Mesodermal cell (in vitro differentiated cells): Measurements from ENCODE around the gene SLC66A2.

Experiments used
- H3K27ac ChIP-seq: 2 replicates; pipeline ENCODE4 v1.7.0; 2013; ENCODE audit warnings: mild to moderate bottlenecking, low read depth, low read length, moderate library complexity; ENCODE audit not compliant: severe bottlenecking
- H3K36me3 ChIP-seq: 2 replicates; pipeline ENCODE4 v1.7.1; 2013; ENCODE audit warnings: mild to moderate bottlenecking, low read length, moderate library complexity; ENCODE audit not compliant: control insufficient read depth, insufficient read depth
- H3K4me1 ChIP-seq: one replicate; pipeline ENCODE4 v1.7.1; 2013; ENCODE audit warnings: mild to moderate bottlenecking, low read length; ENCODE audit not compliant: insufficient read depth, control insufficient read depth, poor library complexity, severe bottlenecking
- H3K4me3 ChIP-seq: 2 replicates; pipeline ENCODE4 v1.7.0; 2013; ENCODE audit warnings: low read length, control low read depth, mild to moderate bottlenecking; ENCODE audit not compliant: insufficient read depth, poor library complexity, severe bottlenecking; ENCODE audit errors: extremely low read depth
- H3K9me3 ChIP-seq: 2 replicates; pipeline ENCODE4 v1.7.1; 2013; ENCODE audit warnings: mild to moderate bottlenecking, low read length, moderate library complexity; ENCODE audit not compliant: control insufficient read depth
- WGBS, 2 experiments: methylation state at CpG; one replicate each; pipeline ENCODE4 v1.1.5; 2013; ENCODE audit warnings: missing lambda C conversion rate in 2 of 2; ENCODE audit not compliant: insufficient coverage in 2 of 2; 5-methylcytosine and 5-hydroxymethylcytosine counted together

SLC66A2 gene

DNA sequence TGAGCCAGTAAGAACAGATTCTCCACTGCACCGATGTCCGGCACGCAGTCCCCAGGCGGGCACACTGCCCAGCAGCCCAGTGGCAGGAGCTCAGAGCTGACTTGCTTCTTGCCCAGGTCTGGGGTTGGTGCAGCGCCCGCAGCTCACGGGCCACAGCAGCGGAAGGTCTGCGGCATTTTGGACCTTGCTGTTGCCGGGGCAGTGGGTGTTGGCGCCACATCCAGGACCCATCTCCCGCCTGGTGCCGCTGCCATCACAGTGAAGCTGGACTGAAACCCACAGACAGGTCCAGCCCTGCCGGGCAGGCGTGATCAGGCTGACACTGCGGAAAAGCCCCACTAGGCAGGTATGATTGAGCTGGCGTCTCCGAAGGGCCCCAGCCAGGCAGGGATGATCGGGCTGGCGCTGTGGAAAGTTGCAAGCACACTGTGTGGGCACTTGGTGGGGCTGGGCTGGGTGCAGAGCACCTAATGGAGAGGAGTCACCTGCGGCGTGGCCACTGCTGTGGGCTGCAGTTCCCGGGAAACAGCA lies 75.5 kb downstream of the SLC66A2 start:
- H3K4me1 ChIP-seq: no peaks in the 10 kb centered on the region
- H3K27ac ChIP-seq: no peak overlapping the region
- no peak overlapping the region for H3K4me3 ChIP-seq
- H3K36me3 ChIP-seq: no peaks in the 10 kb centered on the region
- 80 to 81% methylated on average over 23 of the region's 23 CpGs for WGBS, 2 experiments
- no peaks in the 10 kb centered on the region for H3K9me3 ChIP-seq

DNA sequence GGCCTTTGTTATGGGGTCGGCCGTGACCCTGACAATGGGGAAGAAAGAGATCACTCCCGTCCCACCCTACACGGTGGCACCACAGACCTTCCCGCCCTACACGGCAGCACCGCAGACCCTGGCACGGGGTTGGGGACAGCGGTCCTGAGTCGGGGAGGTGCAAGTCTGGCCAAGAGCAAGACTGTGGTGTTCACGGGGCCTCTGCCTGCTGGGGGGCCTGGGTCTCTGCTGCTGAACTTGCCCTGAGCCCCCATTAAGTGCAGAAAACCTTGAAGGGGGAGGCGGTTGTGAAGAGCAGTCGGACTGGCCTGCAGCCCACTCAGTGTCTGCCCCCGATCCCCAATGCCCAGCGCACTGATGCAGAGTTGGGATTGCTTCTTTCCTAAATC lies 75.9 kb downstream of the SLC66A2 start:
- WGBS, 2 experiments: 76 to 91% methylated on average over 15 of the region's 15 CpGs
- H3K9me3 ChIP-seq: no peaks in the 10 kb centered on the region
- H3K4me1 ChIP-seq: no peaks in the 10 kb centered on the region
- no peaks in the 10 kb centered on the region for H3K36me3 ChIP-seq
- H3K27ac ChIP-seq: no peak overlapping the region
- H3K4me3 ChIP-seq: no peak overlapping the region

DNA sequence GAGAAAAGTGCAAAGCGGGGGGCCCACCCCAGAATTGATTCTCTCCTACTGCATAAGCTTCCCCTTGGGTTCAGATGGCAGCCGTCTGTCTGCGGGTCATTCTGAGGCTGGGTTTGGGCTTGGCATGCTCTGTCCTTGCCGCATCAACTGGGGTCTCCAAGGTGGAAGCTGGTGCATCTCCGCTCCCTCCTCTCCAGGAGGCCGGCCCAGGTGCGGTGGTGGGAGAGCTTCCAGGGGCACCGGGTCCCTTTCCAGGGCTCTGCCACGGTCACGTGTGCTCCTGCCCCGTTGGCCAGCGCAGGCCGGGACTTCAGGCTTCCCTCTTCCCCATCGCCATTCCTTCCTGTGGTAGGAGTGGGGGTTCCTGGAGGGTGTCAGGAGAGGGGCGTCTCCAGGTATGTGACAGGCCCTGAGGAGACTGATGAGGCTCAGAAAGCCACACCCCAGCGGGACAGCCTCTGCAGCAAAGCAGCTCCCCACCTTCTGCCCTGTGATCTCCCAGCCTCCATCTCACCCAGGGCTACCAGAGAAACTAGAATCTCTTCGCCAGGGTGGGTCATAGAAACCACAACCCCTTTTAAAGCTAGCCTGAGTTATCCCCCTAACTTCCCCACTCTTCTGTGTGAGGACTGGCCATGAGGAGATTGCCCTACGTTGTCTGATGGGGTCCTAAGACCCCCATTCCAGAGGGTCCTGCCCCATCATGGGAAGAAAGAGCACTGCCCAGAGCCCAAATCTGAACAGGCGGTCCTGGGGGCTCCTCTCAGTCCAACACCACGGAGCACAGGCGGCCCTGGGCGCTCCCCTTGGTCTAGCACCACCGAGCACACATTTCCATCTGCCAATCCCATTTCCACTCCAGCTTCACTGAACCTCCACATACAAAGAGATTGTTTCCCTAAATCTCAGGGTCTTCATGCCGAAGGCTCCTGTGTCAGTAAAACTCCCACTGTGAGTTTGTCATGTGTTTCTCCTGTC lies 76.6 kb downstream of the SLC66A2 start:
- Histone ChIP-seq H3K27ac (no peak overlapping the region), H3K4me3 (no peak overlapping the region), H3K4me1 (no peaks in the 10 kb centered on the region), H3K9me3 (no peaks in the 10 kb centered on the region), H3K36me3 (no peaks in the 10 kb centered on the region)
- 87 to 88% methylated on average over 11 to 20 of the region's 24 CpGs for WGBS, 2 experiments

DNA sequence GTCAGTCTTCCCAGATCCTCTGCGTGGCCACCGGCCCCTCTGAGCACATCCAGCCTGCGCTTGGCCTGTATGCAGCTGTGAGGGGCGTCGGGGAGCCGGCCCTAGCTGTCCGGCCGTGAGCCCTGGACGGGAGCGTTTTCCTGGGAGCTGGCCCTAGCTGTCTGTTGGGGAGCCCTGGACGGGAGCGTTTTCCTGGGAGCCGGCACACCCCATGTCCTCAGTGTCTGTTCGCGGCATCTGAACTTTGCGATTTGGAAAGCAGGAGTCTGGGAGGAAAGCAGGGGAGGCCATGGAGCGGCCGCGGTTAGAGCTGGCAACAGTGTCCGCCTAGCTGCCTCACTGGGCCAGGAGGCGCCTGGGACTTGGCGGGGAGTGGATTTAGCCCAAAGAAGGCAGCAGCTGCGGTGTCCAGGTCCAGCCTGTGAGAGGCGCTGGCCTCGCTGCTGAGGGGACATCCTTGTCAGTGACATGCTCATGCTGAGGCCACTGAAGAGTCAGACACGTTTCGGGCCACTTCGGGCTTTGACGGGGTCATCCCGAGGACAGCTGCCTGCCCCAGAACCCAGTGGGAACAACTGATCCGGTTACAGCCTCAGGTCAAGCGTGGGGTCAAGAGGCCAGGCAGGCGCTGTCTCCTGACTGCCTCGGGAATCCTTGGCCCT lies 77.9 kb downstream of the SLC66A2 start:
- WGBS, 2 experiments: 82 to 83% methylated on average over 32 to 33 of the region's 34 CpGs
- Histone ChIP-seq H3K36me3 (no peaks in the 10 kb centered on the region), H3K4me3 (no peak overlapping the region), H3K9me3 (no peaks in the 10 kb centered on the region), H3K27ac (no peak overlapping the region), H3K4me1 (no peaks in the 10 kb centered on the region)

DNA sequence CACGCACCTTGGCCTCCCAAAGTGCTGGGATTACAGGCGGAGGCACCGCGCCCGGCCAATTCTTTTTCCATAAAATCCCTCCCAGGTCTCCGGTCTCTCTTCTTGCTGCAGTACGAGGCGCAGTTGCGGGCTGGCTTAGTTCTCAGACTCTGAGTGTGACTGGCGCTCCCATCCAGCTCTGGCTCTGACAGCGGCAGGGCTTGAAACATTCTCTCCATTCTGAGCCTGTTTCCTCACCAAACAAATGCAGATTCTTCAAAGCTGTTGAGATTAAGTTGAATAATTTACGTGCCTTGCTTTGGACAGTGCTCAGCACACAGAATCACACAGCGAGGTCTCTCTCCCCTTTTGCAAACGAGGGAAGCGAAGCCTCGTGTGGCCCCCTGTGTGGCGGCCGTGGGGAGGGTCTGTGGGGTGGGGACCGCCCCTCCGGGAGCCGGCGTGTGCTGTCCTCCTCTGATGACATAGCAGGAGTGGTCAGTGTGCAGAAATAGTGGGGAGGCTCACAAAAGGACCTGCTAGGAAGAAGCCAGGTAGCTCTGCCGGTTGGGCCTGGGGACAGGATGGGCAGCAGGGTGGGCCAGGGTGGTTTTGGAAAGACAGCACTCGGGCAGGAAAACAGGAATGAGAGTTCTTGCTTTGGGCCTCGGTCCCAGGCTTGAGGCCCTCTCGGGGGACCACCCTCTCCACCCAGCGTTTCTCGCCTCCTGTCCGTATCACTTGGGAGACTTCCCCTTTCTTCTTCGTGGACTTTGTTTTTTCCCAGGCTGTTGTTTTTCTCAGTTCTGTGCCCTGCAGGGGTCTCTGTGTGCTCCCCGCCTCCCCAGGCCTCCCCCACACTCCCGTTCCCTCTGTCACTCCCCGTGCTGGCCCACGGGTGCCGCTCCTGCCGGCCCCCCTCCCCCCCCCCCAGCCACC lies 78.7 kb downstream of the SLC66A2 start:
- H3K4me3 ChIP-seq: no peak overlapping the region
- WGBS, 2 experiments: 69 to 76% methylated on average over 23 to 25 of the region's 36 CpGs
- H3K27ac ChIP-seq: no peak overlapping the region
- H3K4me1 ChIP-seq: no peaks in the 10 kb centered on the region
- no peaks in the 10 kb centered on the region for H3K36me3 ChIP-seq
- H3K9me3 ChIP-seq: no peaks in the 10 kb centered on the region

DNA sequence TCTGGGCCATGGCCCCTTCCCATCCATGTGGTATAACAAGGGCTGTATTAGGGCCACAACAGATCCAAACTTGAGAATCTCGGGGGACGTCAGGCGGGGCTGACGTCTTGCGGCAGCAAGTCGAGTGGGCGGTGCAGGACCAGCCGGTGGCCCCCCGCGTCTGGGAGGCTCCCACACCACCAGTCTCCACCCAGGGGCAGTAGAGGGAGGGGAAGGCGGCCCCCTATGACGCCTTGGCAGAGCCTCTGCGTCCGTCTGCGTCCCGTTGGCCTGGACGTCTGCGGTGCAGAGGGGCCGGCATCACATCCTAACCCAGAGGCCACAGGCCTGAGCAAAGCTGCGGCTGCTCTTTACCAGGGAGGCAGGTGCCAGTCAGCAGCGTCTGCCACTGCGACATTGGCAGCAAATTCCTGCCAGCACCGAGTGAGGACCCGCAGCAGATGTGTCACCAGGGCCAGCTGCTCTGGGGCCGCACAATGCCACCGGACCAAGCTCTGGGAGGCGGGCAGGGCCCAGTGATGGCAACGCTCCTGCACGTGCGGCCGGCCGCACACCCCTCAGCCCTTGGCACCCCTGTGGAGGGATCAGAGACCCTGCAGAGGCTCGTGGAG lies 79.9 kb downstream of the SLC66A2 start:
- H3K27ac ChIP-seq: no peak overlapping the region
- H3K4me1 ChIP-seq: no peaks in the 10 kb centered on the region
- no peaks in the 10 kb centered on the region for H3K36me3 ChIP-seq
- H3K9me3 ChIP-seq: no peaks in the 10 kb centered on the region
- no peak overlapping the region for H3K4me3 ChIP-seq
- 91% methylated on average over 23 to 29 of the region's 33 CpGs for WGBS, 2 experiments

DNA sequence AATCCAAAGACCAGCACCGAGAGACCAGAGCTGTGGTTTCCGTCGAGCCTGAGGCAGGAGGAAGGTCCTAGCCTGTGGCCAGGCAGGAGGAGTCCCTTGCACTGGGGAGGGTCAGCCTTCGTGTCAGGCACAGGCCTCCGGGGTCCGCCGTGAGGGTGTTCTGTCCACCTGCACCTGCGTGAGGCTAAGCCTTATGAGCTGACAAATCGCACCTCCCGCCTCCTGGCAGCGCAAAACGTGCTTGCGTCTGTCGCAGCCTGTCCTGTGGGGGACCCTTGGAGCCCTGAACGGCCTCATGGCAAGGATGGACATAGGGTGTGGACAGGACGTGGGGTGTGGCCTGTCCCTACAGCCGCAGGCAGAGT lies 80.4 kb downstream of the SLC66A2 start:
- Histone ChIP-seq H3K4me1 (no peaks in the 10 kb centered on the region), H3K27ac (no peak overlapping the region), H3K4me3 (no peak overlapping the region), H3K9me3 (no peaks in the 10 kb centered on the region), H3K36me3 (no peaks in the 10 kb centered on the region)
- 95% methylated on average over 17 of the region's 17 CpGs for WGBS, 2 experiments

DNA sequence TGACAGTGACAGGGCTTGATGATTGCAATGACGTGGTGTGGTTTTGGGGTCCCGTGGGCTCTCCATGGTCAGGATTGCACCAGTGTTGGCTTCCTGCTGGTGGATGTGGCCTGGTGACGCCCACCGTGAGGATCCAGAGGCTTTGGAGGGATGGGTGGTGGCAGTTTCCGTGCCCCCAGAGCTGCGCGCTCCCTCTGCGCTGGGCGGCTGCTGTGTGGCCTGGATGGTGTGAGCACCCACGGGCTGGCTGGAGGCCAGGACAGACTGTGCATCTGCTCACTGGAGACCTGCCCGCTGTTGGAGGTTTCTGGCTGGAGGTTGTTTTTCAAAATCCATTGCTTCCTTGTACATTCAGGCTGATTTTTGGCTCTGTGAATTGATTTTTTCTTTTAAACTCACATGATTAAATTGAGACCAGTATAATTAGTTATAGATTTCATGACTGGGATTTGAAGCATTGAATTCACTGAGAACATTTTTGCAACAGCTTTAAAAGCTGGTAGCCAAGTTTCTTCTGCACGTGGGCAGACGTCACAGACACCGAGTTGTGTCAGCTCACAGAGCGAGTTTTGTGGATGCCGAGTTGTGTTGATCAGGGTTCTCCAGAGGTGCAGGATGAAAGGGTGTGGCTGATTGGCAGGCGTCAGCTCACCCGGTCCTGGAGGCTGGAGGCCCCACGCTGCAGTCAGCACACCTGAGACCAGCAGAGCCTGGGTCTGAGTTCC lies 81.0 kb downstream of the SLC66A2 start:
- Histone ChIP-seq H3K36me3 (no peaks in the 10 kb centered on the region), H3K4me1 (no peaks in the 10 kb centered on the region), H3K4me3 (no peak overlapping the region), H3K9me3 (no peaks in the 10 kb centered on the region), H3K27ac (no peak overlapping the region)
- WGBS, 2 experiments: 95 to 96% methylated on average over 18 of the region's 19 CpGs

DNA sequence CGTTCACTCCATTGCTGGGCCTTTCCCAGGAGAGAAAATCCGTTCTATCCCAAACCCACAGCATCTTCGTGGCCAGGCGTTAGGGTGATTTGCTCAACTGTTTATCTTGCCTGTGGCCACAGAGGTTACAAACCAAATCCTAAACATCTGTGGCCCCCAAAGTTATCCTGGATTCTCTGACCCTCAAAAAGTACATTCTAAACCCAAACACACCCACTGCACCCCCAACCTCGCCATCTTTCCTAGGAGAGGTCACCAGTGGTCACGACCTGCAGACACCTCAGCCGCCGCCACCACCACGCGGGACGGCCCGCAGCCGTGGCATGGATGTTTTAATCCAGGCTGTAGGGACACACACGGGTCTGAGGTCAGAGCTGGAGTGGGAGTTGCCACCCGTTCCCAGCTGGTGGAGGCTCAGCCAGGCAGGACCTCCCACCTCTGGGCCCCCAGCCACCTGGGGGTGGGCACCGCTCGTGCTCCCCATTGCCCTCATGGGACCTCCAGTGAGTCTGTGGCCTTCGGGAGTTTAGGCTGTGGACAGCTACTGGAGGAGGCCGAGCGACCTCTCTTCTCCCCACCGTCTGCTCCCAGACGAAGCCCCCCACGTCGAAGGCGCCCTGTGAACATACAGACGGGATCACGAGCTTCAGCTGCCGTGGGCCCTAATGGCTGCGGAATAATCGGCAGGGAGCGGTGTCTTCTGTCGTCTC lies 81.7 kb downstream of the SLC66A2 start:
- H3K27ac ChIP-seq: no peak overlapping the region
- WGBS, 2 experiments: 96% methylated on average over 30 of the region's 32 CpGs
- H3K9me3 ChIP-seq: no peaks in the 10 kb centered on the region
- no peaks in the 10 kb centered on the region for H3K4me1 ChIP-seq
- no peaks in the 10 kb centered on the region for H3K36me3 ChIP-seq
- no peak overlapping the region for H3K4me3 ChIP-seq
